IMR-90 (cell line): Measurements from ENCODE around the gene ARID5A. TPM values are rescaled to one million over a fixed set of nuclear protein-coding genes. Genes with fewer than 3 reads are reported as not detected.

ENCODE experiments used
- ATAC-seq: fragments of 200-7000 bp; cut with Tn5 transposase; 2 replicates; pipeline ENCODE4 v1.9.1; 2020; ENCODE audit warnings: low read depth, mild to moderate bottlenecking, moderate library complexity
- BruUV-seq: library from RNA; stranded (reverse); fragments of 400-500 nt; replicated peaks from 2 replicates; lab custom pipeline; 2021; lab: Mats Ljungman, UMichigan
- CTCF ChIA-PET: fragments of 300-600 bp; formaldehyde crosslinking; extraction: SDS; loops from one replicate; lab custom pipeline; 2021; ENCODE audit warnings: antibody characterized with exemption; lab: Yijun Ruan, JAX
- POLR2A ChIA-PET: fragments of 300-600 bp; sonication (Branson Sonifier 250); formaldehyde crosslinking; loops from one replicate; lab custom pipeline; 2022; ENCODE audit warnings: antibody characterized with exemption; ENCODE audit not compliant: unreplicated experiment; lab: Charles Lee
- DNase-seq: peaks from one replicate; pipeline ENCODE4 v3.0.0; 2013
- H2AFZ ChIP-seq: replicated peaks from 2 replicates; pipeline ENCODE3; 2013; ENCODE audit warnings: low read length, mild to moderate bottlenecking; ENCODE audit not compliant: poor library complexity
- H2AK5ac ChIP-seq: 2 replicates; pipeline ENCODE4 v1.6.1; 2013; ENCODE audit warnings: low read depth, low read length, inconsistent platforms
- H2AK9ac ChIP-seq: replicated peaks from 2 replicates; pipeline ENCODE3; 2013; ENCODE audit warnings: mild to moderate bottlenecking, low read depth, low read length, moderate library complexity; ENCODE audit not compliant: poor library complexity
- H2BK120ac ChIP-seq: 2 replicates; pipeline ENCODE4 v1.6.1; 2013; ENCODE audit warnings: low read depth, low read length, inconsistent platforms
- H2BK15ac ChIP-seq: 3 replicates; pipeline ENCODE4 v1.6.1; 2013; ENCODE audit warnings: low read depth, low read length, inconsistent platforms
- H2BK20ac ChIP-seq: 2 replicates; pipeline ENCODE4 v1.6.1; 2013; ENCODE audit warnings: low read depth, mild to moderate bottlenecking, inconsistent platforms, low read length, moderate library complexity
- H2BK5ac ChIP-seq: 2 replicates; pipeline ENCODE4 v1.6.1; 2013; ENCODE audit warnings: mild to moderate bottlenecking, low read depth, low read length, inconsistent platforms; ENCODE audit not compliant: poor library complexity, severe bottlenecking
- H3K14ac ChIP-seq: replicated peaks from 2 replicates; pipeline ENCODE4 v1.6.1; 2013; ENCODE audit warnings: low read depth, low read length, inconsistent platforms
- H3K18ac ChIP-seq: 2 replicates; pipeline ENCODE4 v1.6.1; 2013; ENCODE audit warnings: low read depth, low read length, control low read depth
- H3K23ac ChIP-seq: 2 replicates; pipeline ENCODE4 v1.6.1; 2013; ENCODE audit warnings: low read depth, low read length, inconsistent platforms
- H3K27ac ChIP-seq: 2 replicates; pipeline ENCODE4 v1.5.1; 2013; ENCODE audit warnings: mild to moderate bottlenecking, control low read depth, low read length; ENCODE audit not compliant: insufficient read depth
- H3K27me3 ChIP-seq: 2 replicates; pipeline ENCODE4 v1.6.1; 2013; ENCODE audit warnings: low read length; ENCODE audit not compliant: control insufficient read depth, insufficient read depth
- H3K36me3 ChIP-seq: 2 replicates; pipeline ENCODE4 v1.6.1; 2013; ENCODE audit warnings: low read length, mixed read lengths; ENCODE audit not compliant: control insufficient read depth, insufficient read depth
- H3K4ac ChIP-seq: 2 replicates; pipeline ENCODE4 v1.6.1; 2013; ENCODE audit warnings: low read depth, low read length, inconsistent platforms
- H3K4me1 ChIP-seq: 2 replicates; pipeline ENCODE4 v1.6.1; 2013; ENCODE audit warnings: low read length, mixed read lengths; ENCODE audit not compliant: control insufficient read depth, insufficient read depth
- H3K4me2 ChIP-seq: 2 replicates; pipeline ENCODE4 v1.6.1; 2013; ENCODE audit warnings: low read depth, mild to moderate bottlenecking, control low read depth, low read length, moderate library complexity
- H3K4me3 ChIP-seq: 2 replicates; pipeline ENCODE4 v1.5.1; 2013; ENCODE audit warnings: low read depth, mild to moderate bottlenecking, control low read depth, low read length, moderate library complexity; ENCODE audit not compliant: insufficient read depth
- H3K56ac ChIP-seq: 2 replicates; pipeline ENCODE4 v1.6.1; 2013; ENCODE audit warnings: low read length, inconsistent platforms; ENCODE audit not compliant: insufficient read depth; ENCODE audit errors: extremely low read depth
- H3K79me1 ChIP-seq, 2 experiments: 2 replicates each; pipeline ENCODE4 v1.6.1; 2013; ENCODE audit warnings: low read length in 2 of 2, inconsistent platforms in 1 of 2, low read depth in 1 of 2
- H3K9ac ChIP-seq: 2 replicates; pipeline ENCODE4 v1.6.1; 2013; ENCODE audit warnings: low read depth, low read length, control low read depth
- H3K9me1 ChIP-seq: 2 replicates; pipeline ENCODE4 v1.6.1; 2013; ENCODE audit warnings: low read length, inconsistent platforms; ENCODE audit not compliant: insufficient read depth
- H3K9me3 ChIP-seq: 2 replicates; pipeline ENCODE4 v1.6.1; 2013; ENCODE audit warnings: low read length; ENCODE audit not compliant: control insufficient read depth, insufficient read depth
- H4K20me1 ChIP-seq: 2 replicates; pipeline ENCODE4 v1.6.1; 2013; ENCODE audit warnings: low read length, inconsistent platforms; ENCODE audit not compliant: insufficient read depth
- H4K5ac ChIP-seq: 2 replicates; pipeline ENCODE4 v1.6.1; 2013; ENCODE audit warnings: mild to moderate bottlenecking, low read depth, low read length, control low read depth
- H4K8ac ChIP-seq, 2 experiments: 2 replicates each; pipeline ENCODE4 v1.6.1; 2013; ENCODE audit warnings: low read depth in 2 of 2, low read length in 2 of 2, control low read depth in 1 of 2, inconsistent platforms in 1 of 2
- H4K91ac ChIP-seq: 2 replicates; pipeline ENCODE4 v1.6.1; 2013; ENCODE audit warnings: low read depth, low read length, inconsistent platforms; ENCODE audit not compliant: insufficient read depth
- BHLHE40 ChIP-seq: fragments of 150-350 bp; IDR thresholded peaks from 2 replicates; pipeline ENCODE4 v1.6.1; 2016; ENCODE audit warnings: mild to moderate bottlenecking, low read depth, low read length
- FOS ChIP-seq: fragments of 150-350 bp; IDR thresholded peaks from 2 replicates; pipeline ENCODE4 v1.6.1; 2016; ENCODE audit warnings: low read depth, low read length
- WGBS, 2 experiments: methylation state at CpG; one replicate each; pipeline versions ENCODE4 v1.1.5 to v1.1.7; 2013; ENCODE audit warnings: missing lambda C conversion rate in 2 of 2; ENCODE audit not compliant: insufficient read length in 1 of 2; ENCODE audit errors: extremely low coverage in 2 of 2; 5-methylcytosine and 5-hydroxymethylcytosine counted together
- dilution Hi-C: fragments of 300-500 bp; cut with HindIII; formaldehyde crosslinking; loops from one replicate; pipeline ENCODE4 v1.14.3; 2018; ENCODE audit warnings: low sequenced_read_pairs; ENCODE audit not compliant: unreplicated experiment
- in situ Hi-C: fragments of 300-500 bp; cut with MboI; formaldehyde crosslinking; loops from 3 replicates; pipeline ENCODE4 v1.14.3; 2019; ENCODE audit warnings: low sequenced_read_pairs, inconsistent platforms, mixed read lengths
- intact Hi-C: fragments of 100-400 bp; cut with micrococcal nuclease; formaldehyde crosslinking; loops from 2 replicates; pipeline ENCODE4 v1.10.0; 2022
- polyA plus RNA-seq, 3 experiments: library from polyadenylated mRNA; depleted of rRNA; stranded (reverse); fragments of >200 nt; gene quantifications; 2 replicates each; pipeline ENCODE4 v1.2.3, GENCODE V29; 2012; ENCODE audit warnings: low replicate concordance in 1 of 3
- total RNA-seq: library from RNA; depleted of rRNA; stranded (reverse); fragments of >200 nt; gene quantifications from 2 replicates; pipeline ENCODE4 v1.2.3, GENCODE V29; 2012

The ARID5A gene
- total and polyA plus RNA-seq, 2 of the 4 experiments (the other 2 are of a cell fraction): 2.3 to 6.7 TPM

DNA sequence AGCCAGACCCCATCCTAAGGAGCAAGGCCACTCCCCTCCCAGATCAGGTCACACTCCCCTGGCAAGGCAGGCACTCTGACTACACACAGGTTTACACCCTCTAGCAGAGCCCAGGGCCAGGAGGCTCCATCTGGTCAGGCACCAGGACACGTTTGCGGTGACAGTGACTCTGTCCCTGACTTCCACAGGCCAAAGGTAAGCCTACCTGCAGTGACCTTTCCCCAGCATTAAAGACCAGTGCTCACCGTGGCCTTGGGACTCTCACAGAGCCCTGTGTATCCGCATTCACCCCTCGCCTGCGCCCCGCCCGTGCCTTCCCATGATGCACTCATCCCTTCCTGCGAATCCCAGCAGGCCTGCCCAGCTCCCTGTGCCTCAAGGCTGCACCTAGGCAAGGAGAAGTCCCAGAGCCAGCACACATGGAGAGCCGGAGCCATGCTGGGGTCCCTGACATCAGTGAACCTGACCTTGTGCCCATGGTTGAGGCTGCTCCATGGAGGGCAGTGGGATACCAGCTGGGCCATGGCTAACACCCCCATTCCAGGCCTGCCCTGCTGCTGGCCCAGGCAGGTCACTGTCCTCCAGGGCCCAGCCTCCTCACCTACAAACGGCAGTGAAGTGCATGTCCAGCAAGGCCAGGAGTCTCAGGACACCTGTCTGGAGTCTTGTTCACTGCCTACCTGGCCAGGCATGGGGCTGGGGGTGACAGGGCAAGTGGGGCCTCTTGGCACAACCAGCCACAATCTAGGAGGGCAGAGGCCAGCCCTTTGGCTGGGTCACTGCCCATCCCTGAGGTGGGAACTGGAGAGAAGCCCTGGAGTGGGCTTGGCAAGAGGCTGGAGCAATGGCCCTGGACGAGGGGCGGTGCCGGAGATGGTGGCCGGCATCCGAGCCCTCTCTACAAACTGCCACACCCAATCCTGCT, 34.4 kb upstream of the ARID5A start:
- no peak overlapping the region for H3K4ac ChIP-seq
- peaks cover 1% of the 10 kb centered on the region; the same call in 1 of the 2 replicates for H3K4me1 ChIP-seq
- no peak overlapping the region for H4K8ac ChIP-seq
- H3K9me3 ChIP-seq: no peaks in the 10 kb centered on the region
- POLR2A ChIA-PET: no interaction called here
- H2BK5ac ChIP-seq: no peak overlapping the region
- no peak overlapping the region for H3K56ac ChIP-seq
- intact Hi-C loops (no loop called here), in situ Hi-C loops (loop anchor here (25.0 kb wide), 1 partner anchor 490 kb away; no protein-coding TSS in a partner anchor), dilution Hi-C loops (no loop called here)
- no peak overlapping the region for H3K4me3 ChIP-seq
- H4K91ac ChIP-seq: no peak overlapping the region
- no peak overlapping the region for H3K23ac ChIP-seq
- BruUV-seq: no TSS peak
- no peak for ATAC-seq
- DNase-seq: no peak
- 64% methylated on average over 12 of the region's 16 CpGs; no CpG with 5 or more reads in 1 of the 2 experiments for WGBS, 2 experiments
- peak overlapping the region; percentile 58 for H2AFZ ChIP-seq
- no peak overlapping the region for H2BK15ac ChIP-seq
- H3K4me2 ChIP-seq: no peak overlapping the region
- H3K79me1 ChIP-seq: no peaks in the 10 kb centered on the region
- no peak overlapping the region for H3K27ac ChIP-seq
- no peaks in the 10 kb centered on the region for H3K9me1 ChIP-seq
- peaks cover 53% of the 10 kb centered on the region for H3K27me3 ChIP-seq
- CTCF ChIA-PET: no interaction called here
- no peaks in the 10 kb centered on the region for H3K36me3 ChIP-seq
- no peak overlapping the region for H4K5ac ChIP-seq
- H3K9ac ChIP-seq: no peak overlapping the region
- TF ChIP-seq BHLHE40 (no peak), FOS (no peak)
- no peak overlapping the region for H2AK9ac ChIP-seq
- H3K18ac ChIP-seq: no peak overlapping the region
- no peak overlapping the region for H2BK20ac ChIP-seq
- no peak overlapping the region for H2BK120ac ChIP-seq
- H2AK5ac ChIP-seq: no peak overlapping the region
- no peak overlapping the region for H3K14ac ChIP-seq
- no peaks in the 10 kb centered on the region for H4K20me1 ChIP-seq
